Thyroid gland (tissue), 4 donors: ENCODE results near the gene PPM1F. TPM values are rescaled to one million over a fixed set of nuclear protein-coding genes. Genes with fewer than 3 reads are reported as not detected.
"Not testable (repeated sequence)": the region's sequence is repeated elsewhere in the genome, so short reads cannot be mapped to it uniquely, and the experiment has no call there.

Experiments used
- DNase-seq, 2 donors: peaks; one replicate each; pipeline ENCODE4 v3.0.0-alpha.2; 2019
- H3K27ac ChIP-seq, 3 donors: fragments of 200-600 bp; sonication (generic); 1 replicate in 2 of 3; 2 replicates in 1 of 3; pipeline ENCODE4 v1.5.1; 2016 to 2019; ENCODE audit warnings: mild to moderate bottlenecking in 1 of 3, moderate library complexity in 1 of 3
- H3K27me3 ChIP-seq: fragments of 200-600 bp; sonication (generic); one replicate; pipeline ENCODE4 v1.5.1; 2019
- H3K36me3 ChIP-seq, 2 donors: fragments of 200-600 bp; sonication (generic); one replicate each; pipeline ENCODE4 v1.5.1; 2016 to 2019
- H3K4me1 ChIP-seq, 2 donors: fragments of 200-600 bp; sonication (generic); one replicate each; pipeline ENCODE4 v1.5.1; 2017 to 2019
- H3K4me3 ChIP-seq, 3 donors: fragments of 200-600 bp; sonication (generic); replicated peaks in 1 of 3; 1 replicate in 2 of 3; 2 replicates in 1 of 3; pipeline ENCODE4 v1.5.1; 2016; ENCODE audit warnings: mild to moderate bottlenecking in 1 of 3
- H3K9me3 ChIP-seq: fragments of 200-600 bp; sonication (generic); one replicate; pipeline ENCODE4 v1.5.1; 2017
- CTCF ChIP-seq, 6 experiments: fragments of 200-600 bp in 3 of 6; fragments of 450-650 bp in 3 of 6; sonication (generic) in 3 of 6; IDR thresholded peaks; one replicate each; pipeline ENCODE4 v1.5.1; 2016 to 2019; ENCODE audit warnings: antibody characterized with exemption in 6 of 6, mild to moderate bottlenecking in 2 of 6, inconsistent platforms in 1 of 6, moderate library complexity in 1 of 6
- POLR2A ChIP-seq, 2 donors: fragments of 450-650 bp; IDR thresholded peaks; one replicate each; pipeline ENCODE4 v1.6.1; 2017; ENCODE audit warnings: antibody characterized with exemption in 2 of 2, mild to moderate bottlenecking in 2 of 2, moderate library complexity in 1 of 2
- WGBS, 2 donors: methylation state at CpG; one replicate each; pipeline ENCODE4 v1.1.5; 2017; 5-methylcytosine and 5-hydroxymethylcytosine counted together
- intact Hi-C: fragments of 100-400 bp; cut with DNase I; formaldehyde crosslinking; loops from one replicate; pipeline ENCODE4 v1.15.1; 2023
- total RNA-seq, 4 donors: library from RNA; depleted of rRNA; stranded (reverse); fragments of >200 nt; gene quantifications; one replicate each; pipeline ENCODE4 v1.2.3, GENCODE V29; 2016

The PPM1F gene
- total RNA-seq, 4 donors from 2014 or later: 19.5 to 27.5 (median 26.2) TPM

GRCh38 chr22:21916309-21916918, 36.2 kb downstream of the PPM1F start:
- no peak overlapping the region for H3K27ac ChIP-seq
- no peaks in the 10 kb centered on the region for H3K9me3 ChIP-seq
- TF ChIP-seq POLR2A (IDR thresholded peaks at IDR 0.05): no peak
- no peak for TF ChIP-seq CTCF (IDR thresholded peaks at IDR 0.05)
- H3K27me3 ChIP-seq: no peaks in the 10 kb centered on the region
- DNase-seq: no peak
- H3K4me1 ChIP-seq: peaks cover 3 to 10% of the 10 kb centered on the region in 2 donors
- intact Hi-C loops: loop anchor here (5.0 kb wide), 1 partner anchor 56 kb away; no protein-coding TSS in a partner anchor
- WGBS, 2 donors: 73 to 75% methylated on average over 3 of the region's 4 CpGs
- no peaks in the 10 kb centered on the region for H3K36me3 ChIP-seq
- H3K4me3 ChIP-seq: no peak overlapping the region

GRCh38 chr22:21915624-21916308, 36.9 kb downstream of the PPM1F start:
- Histone ChIP-seq H3K27me3 (no peaks in the 10 kb centered on the region), H3K9me3 (no peaks in the 10 kb centered on the region), H3K4me3 (no peak overlapping the region), H3K36me3 (no peaks in the 10 kb centered on the region), H3K4me1 (peaks cover 3 to 10% of the 10 kb centered on the region in 2 donors), H3K27ac (no peak overlapping the region)
- WGBS, 2 donors: 91 to 100% methylated on average over 2 to 4 of the region's 4 CpGs
- intact Hi-C loops: loop anchor here (5.0 kb wide), 1 partner anchor 57 kb away; no protein-coding TSS in a partner anchor
- no peak for DNase-seq
- no peak for TF ChIP-seq POLR2A (IDR thresholded peaks at IDR 0.05)

GRCh38 chr22:21914033-21914642, 38.5 kb downstream of the PPM1F start:
- H3K4me3 ChIP-seq, H3K27me3 ChIP-seq, H3K36me3 ChIP-seq, DNase-seq, H3K9me3 ChIP-seq, H3K27ac ChIP-seq, intact Hi-C loops: not testable (repeated sequence)
- H3K4me1 ChIP-seq: peaks cover 3 to 10% of the 10 kb centered on the region in 2 donors
- WGBS, 2 donors: 87 to 96% methylated on average over 8 of the region's 8 CpGs

GRCh38 chr22:21910367-21910766, 42.3 kb downstream of the PPM1F start:
- H3K9me3 ChIP-seq, H3K27ac ChIP-seq, H3K4me1 ChIP-seq, H3K27me3 ChIP-seq, H3K36me3 ChIP-seq, H3K4me3 ChIP-seq, DNase-seq, intact Hi-C loops: not testable (repeated sequence)
- WGBS, 2 donors: 92 to 98% methylated on average over 4 of the region's 4 CpGs

- H3K27me3 ChIP-seq: no peaks in the 10 kb centered on the region
- DNase-seq: no peak
Observed at GRCh38 chr22:21909871-21910270, 42.8 kb downstream of the PPM1F start.

More at GRCh38 chr22:21909871-21910270, 42.8 kb downstream of the PPM1F start:
- no peaks in the 10 kb centered on the region for H3K36me3 ChIP-seq
- no peak overlapping the region for H3K27ac ChIP-seq
- no peak overlapping the region for H3K4me3 ChIP-seq
- WGBS, 2 donors: 95 to 97% methylated on average over 2 of the region's 2 CpGs
- TF ChIP-seq POLR2A (IDR thresholded peaks at IDR 0.05): no peak
- TF ChIP-seq CTCF (IDR thresholded peaks at IDR 0.05): no peak
- intact Hi-C loops: no loop called here
- no peaks in the 10 kb centered on the region for H3K4me1 ChIP-seq
- no peaks in the 10 kb centered on the region for H3K9me3 ChIP-seq
